8988T (cell line): ENCODE results near the gene TAS2R14.

ENCODE experiments used
- DNase-seq: peaks from one replicate; pipeline ENCODE4 v3.0.0; 2011

Gene TAS2R14

GRCh38 chr12:10901427-10901826 is 37.6 kb downstream of the TAS2R14 start:
- no peak for DNase-seq

- DNase-seq, result no peak
These were observed 38.1 kb downstream of the TAS2R14 start for GRCh38 chr12:10900972-10901371.

GRCh38 chr12:10900530-10900929 is 38.5 kb downstream of the TAS2R14 start:
- no peak for DNase-seq

- DNase-seq, result no peak
These were observed 42.2 kb downstream of the TAS2R14 start for GRCh38 chr12:10896854-10897253.

- no peak for DNase-seq
These were observed 47.1 kb downstream of the TAS2R14 start for GRCh38 chr12:10891937-10892336.

GRCh38 chr12:10889226-10889625 is 49.8 kb downstream of the TAS2R14 start:
- DNase-seq, result no peak
